Muscle of leg (tissue), 11 donors: ENCODE measurements around the gene FEV. TPM values are rescaled to one million over a fixed set of nuclear protein-coding genes. Genes with fewer than 3 reads are reported as not detected.

ENCODE experiments used
- DNase-seq: peaks from one replicate; pipeline ENCODE4 v3.0.0; 2013
- H3K27ac ChIP-seq: one replicate; pipeline ENCODE4 v1.5.1; 2013; ENCODE audit warnings: mild to moderate bottlenecking, low read length, control low read depth
- H3K27me3 ChIP-seq: one replicate; pipeline ENCODE4 v1.6.1; 2013; ENCODE audit warnings: low read length; ENCODE audit not compliant: control insufficient read depth, insufficient read depth
- H3K36me3 ChIP-seq: one replicate; pipeline ENCODE4 v1.6.1; 2013; ENCODE audit warnings: low read length; ENCODE audit not compliant: control insufficient read depth, insufficient read depth
- H3K4me1 ChIP-seq: one replicate; pipeline ENCODE4 v1.6.1; 2013; ENCODE audit warnings: low read length; ENCODE audit not compliant: control insufficient read depth, insufficient read depth
- H3K4me3 ChIP-seq: one replicate; pipeline ENCODE4 v1.5.1; 2013; ENCODE audit warnings: low read length, control low read depth
- H3K9me3 ChIP-seq: replicated peaks from 2 replicates; pipeline ENCODE4 v1.6.1; 2013; ENCODE audit warnings: low read depth, low read length; ENCODE audit not compliant: control insufficient read depth
- WGBS: methylation state at CpG from one replicate; pipeline ENCODE4 v1.1.5; 2013; ENCODE audit warnings: missing lambda C conversion rate; ENCODE audit not compliant: insufficient coverage; 5-methylcytosine and 5-hydroxymethylcytosine counted together
- polyA plus RNA-seq, 8 donors: library from polyadenylated mRNA; unstranded; fragments of 120-200 nt; gene quantifications; one replicate each; pipeline versions ENCODE4 v1.2.1 to v1.2.3, GENCODE V29; 2013; ENCODE audit warnings: inconsistent platforms in 1 of 8, low replicate concordance in 1 of 8; ENCODE audit not compliant: insufficient read length in 8 of 8, insufficient read depth in 1 of 8
- total RNA-seq: library from RNA; stranded (reverse); fragments of 120-200 nt; gene quantifications from one replicate; pipeline ENCODE4 v1.2.4, GENCODE V29; 2013

The FEV gene
- total and polyA plus RNA-seq, 9 donors: 0.08 to 0.62 (median 0.40) TPM; not detected in 4

GRCh38 chr2:219025637-219026585, 40.9 kb upstream of the FEV start:
- Histone ChIP-seq H3K27ac (no peak overlapping the region), H3K4me3 (no peak overlapping the region), H3K36me3 (no peaks in the 10 kb centered on the region), H3K9me3 (no peaks in the 10 kb centered on the region), H3K4me1 (no peaks in the 10 kb centered on the region), H3K27me3 (peaks cover 24% of the 10 kb centered on the region)
- DNase-seq: no peak
- 79% methylated on average over 12 of the region's 18 CpGs for WGBS

DNA sequence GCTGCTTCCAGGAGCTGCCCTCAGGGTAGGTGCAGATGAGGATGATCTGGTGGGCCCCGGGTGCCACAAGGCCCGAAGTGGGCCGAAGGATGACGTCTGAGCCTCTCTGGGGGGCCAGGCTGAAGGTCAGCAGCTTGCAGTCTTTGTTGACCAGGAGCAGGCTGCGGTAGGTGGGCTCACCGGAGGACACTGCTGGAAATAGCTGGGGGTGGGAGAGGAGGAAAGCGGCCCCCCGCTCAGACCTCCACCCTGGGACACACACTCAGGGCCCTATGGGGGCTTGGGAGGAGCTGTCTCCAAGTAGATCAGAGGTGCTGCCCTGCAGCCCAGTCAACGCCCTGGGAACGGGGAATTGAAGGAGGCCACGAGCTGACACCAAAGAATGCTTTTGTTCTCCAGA, 39.1 kb upstream of the FEV start:
- no peak for DNase-seq
- Histone ChIP-seq H3K9me3 (no peaks in the 10 kb centered on the region), H3K27ac (no peak overlapping the region), H3K4me1 (no peaks in the 10 kb centered on the region), H3K36me3 (no peaks in the 10 kb centered on the region), H3K4me3 (no peak overlapping the region), H3K27me3 (peaks cover 23% of the 10 kb centered on the region)
- WGBS: 77% methylated on average over 6 of the region's 11 CpGs

DNA sequence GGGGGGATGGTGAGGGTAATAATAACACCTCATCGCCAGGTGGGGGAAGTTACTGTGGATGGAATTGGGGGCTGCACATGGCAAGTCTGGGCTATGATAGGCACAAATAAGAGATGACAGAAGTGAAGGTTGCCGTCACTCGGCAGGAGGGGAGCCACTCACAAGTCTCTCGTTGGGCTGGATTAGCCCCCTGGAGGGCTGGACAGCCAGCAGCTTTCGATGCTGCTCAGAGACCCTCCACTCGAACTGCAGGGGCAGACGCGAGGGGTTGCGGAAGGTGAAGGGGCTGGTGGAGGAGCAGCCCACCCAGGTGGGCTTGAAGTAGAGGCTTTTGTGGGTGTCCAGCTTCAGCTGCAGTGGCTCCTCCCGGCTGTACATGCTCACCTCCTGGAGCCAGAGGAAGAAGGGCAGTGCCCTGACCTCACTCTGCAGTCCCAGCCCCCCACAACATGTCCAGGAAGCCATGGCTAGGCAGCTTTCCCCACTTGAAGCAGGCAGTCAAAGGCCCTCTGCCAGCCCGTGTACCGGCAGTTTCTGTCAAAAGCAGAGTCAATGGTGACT, 38.1 kb upstream of the FEV start:
- no peak overlapping the region for H3K4me3 ChIP-seq
- no peaks in the 10 kb centered on the region for H3K36me3 ChIP-seq
- no peak overlapping the region for H3K27ac ChIP-seq
- DNase-seq: no peak
- H3K27me3 ChIP-seq: peaks cover 23% of the 10 kb centered on the region
- WGBS: 77% methylated on average over 10 of the region's 12 CpGs
- H3K4me1 ChIP-seq: peaks cover 3% of the 10 kb centered on the region
- no peaks in the 10 kb centered on the region for H3K9me3 ChIP-seq

GRCh38 chr2:219022616-219023015, 37.6 kb upstream of the FEV start:
- Histone ChIP-seq H3K4me1 (peaks cover 8% of the 10 kb centered on the region), H3K27ac (no peak overlapping the region), H3K36me3 (no peaks in the 10 kb centered on the region), H3K27me3 (peaks cover 23% of the 10 kb centered on the region), H3K9me3 (no peaks in the 10 kb centered on the region), H3K4me3 (no peak overlapping the region)
- WGBS: 82% methylated on average over 4 of the region's 5 CpGs
- DNase-seq: no peak

GRCh38 chr2:219022041-219022440, 37.1 kb upstream of the FEV start:
- Histone ChIP-seq H3K27ac (no peak overlapping the region), H3K4me1 (peaks cover 10% of the 10 kb centered on the region), H3K9me3 (no peaks in the 10 kb centered on the region), H3K27me3 (peaks cover 21% of the 10 kb centered on the region), H3K4me3 (no peak overlapping the region), H3K36me3 (no peaks in the 10 kb centered on the region)
- no peak for DNase-seq
- WGBS: 85% methylated on average over 5 of the region's 12 CpGs

- no peak for DNase-seq
- Histone ChIP-seq H3K36me3 (no peaks in the 10 kb centered on the region), H3K27ac (no peak overlapping the region), H3K27me3 (peaks cover 18% of the 10 kb centered on the region), H3K4me3 (no peak overlapping the region), H3K9me3 (no peaks in the 10 kb centered on the region), H3K4me1 (peaks cover 10% of the 10 kb centered on the region)
- WGBS: 68% methylated on average over 7 of the region's 9 CpGs
Measured at GRCh38 chr2:219021591-219021990, 36.6 kb upstream of the FEV start.

- DNase-seq: no peak
- Histone ChIP-seq H3K36me3 (no peaks in the 10 kb centered on the region), H3K4me1 (peaks cover 10% of the 10 kb centered on the region), H3K4me3 (no peak overlapping the region), H3K27ac (no peak overlapping the region), H3K27me3 (peaks cover 15% of the 10 kb centered on the region), H3K9me3 (no peaks in the 10 kb centered on the region)
- 66% methylated on average over 3 of the region's 11 CpGs for WGBS
Measured at GRCh38 chr2:219020604-219021365, 35.8 kb upstream of the FEV start.

DNA sequence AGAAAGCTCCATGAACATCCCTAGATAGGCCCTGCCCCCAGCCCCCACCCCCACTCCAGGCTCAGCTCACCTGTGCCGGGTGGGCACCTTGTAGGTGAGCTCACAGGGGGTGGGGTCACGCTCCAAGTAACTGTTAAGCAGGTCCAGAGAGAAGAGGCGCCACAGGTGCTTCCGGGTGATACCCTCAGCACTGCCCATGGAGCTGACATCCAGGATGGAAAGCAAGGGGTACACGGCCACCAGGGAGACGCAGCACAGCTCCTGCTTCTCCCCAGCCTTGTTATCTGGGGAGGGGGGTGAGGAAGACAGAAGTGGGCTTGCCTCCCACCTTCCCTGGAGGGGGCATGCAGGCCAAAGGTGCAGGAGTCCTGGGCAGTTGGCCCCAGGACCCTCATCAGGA, 34.5 kb upstream of the FEV start:
- WGBS: 83% methylated on average over 5 of the region's 6 CpGs
- no peak overlapping the region for H3K4me3 ChIP-seq
- H3K36me3 ChIP-seq: no peaks in the 10 kb centered on the region
- DNase-seq: no peak
- H3K27me3 ChIP-seq: peaks cover 10% of the 10 kb centered on the region
- no peak overlapping the region for H3K27ac ChIP-seq
- H3K9me3 ChIP-seq: no peaks in the 10 kb centered on the region
- peaks cover 10% of the 10 kb centered on the region for H3K4me1 ChIP-seq

DNA sequence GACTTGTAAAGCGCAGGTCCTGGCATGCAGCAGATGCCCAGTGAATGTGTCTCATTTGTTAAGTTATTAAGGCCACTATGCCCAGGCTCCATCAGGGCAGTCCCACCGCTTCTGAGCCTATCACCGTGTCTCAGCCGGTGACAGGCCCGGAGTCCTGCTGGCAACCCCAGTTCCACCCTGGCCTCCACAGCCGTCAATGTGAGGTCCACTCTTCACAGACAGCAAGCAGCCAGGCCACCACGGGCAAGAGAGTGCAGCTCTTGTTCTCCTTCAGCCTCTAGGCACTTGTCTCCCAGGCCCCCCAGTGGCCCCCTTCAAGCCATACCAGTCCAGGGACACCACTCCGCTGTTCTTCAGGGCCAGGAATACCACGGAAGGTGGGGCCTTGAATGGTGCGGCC, 33.7 kb upstream of the FEV start:
- Histone ChIP-seq H3K4me3 (no peak overlapping the region), H3K27me3 (peaks cover 13% of the 10 kb centered on the region)

DNA sequence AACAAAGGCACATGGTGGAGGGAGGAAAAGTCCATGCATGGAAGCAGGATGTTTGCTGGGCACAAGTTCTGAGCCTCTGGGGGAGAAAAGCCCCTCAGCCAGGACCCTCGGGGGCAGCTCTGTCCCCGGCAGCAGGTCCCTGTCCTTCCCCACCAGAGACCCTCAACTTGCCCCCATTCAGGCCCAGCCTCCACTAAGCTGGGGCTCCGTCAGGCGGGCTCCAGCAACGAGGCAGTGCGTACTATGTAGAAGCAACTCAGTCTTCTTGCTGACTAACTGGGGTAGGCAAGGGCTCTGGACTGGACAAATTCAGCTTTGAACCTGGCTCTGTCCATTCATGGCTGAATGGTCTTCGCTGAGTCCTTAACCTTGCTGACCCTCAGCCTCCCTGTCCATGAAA, 33.3 kb upstream of the FEV start:
- DNase-seq: no peak
- 88% methylated on average over 6 of the region's 7 CpGs for WGBS
- H3K27me3 ChIP-seq: peaks cover 17% of the 10 kb centered on the region
- no peak overlapping the region for H3K4me3 ChIP-seq
- no peak overlapping the region for H3K27ac ChIP-seq
- peaks cover 10% of the 10 kb centered on the region for H3K4me1 ChIP-seq
- no peaks in the 10 kb centered on the region for H3K36me3 ChIP-seq
- H3K9me3 ChIP-seq: no peaks in the 10 kb centered on the region

More for the DNA sequence above, 33.7 kb upstream of the FEV start:
- no peak for DNase-seq
- Histone ChIP-seq H3K36me3 (no peaks in the 10 kb centered on the region), H3K4me1 (peaks cover 10% of the 10 kb centered on the region), H3K9me3 (no peaks in the 10 kb centered on the region), H3K27ac (no peak overlapping the region)
- 84% methylated on average over 8 of the region's 10 CpGs for WGBS
